ENCODE measurements around the gene RABAC1.

- no peak for TF ChIP-seq EZH2 (IDR thresholded peaks at IDR 0.05; ENCODE audit: insufficient read depth, poor library complexity, severe bottlenecking)
- TF ChIP-seq EZH2phosphoT487 (IDR thresholded peaks at IDR 0.05; ENCODE audit: insufficient read depth, low read depth): no peak
These were observed 3.6 kb downstream of the RABAC1 start for GRCh38 chr19:41955521-41955920.

All from GM23248 (cell line).